Measurements from ENCODE around the gene HDAC10.
A peak's percentile ranks its signal among the peaks of the same experiment; 100 is the strongest.

Gene HDAC10

DNA sequence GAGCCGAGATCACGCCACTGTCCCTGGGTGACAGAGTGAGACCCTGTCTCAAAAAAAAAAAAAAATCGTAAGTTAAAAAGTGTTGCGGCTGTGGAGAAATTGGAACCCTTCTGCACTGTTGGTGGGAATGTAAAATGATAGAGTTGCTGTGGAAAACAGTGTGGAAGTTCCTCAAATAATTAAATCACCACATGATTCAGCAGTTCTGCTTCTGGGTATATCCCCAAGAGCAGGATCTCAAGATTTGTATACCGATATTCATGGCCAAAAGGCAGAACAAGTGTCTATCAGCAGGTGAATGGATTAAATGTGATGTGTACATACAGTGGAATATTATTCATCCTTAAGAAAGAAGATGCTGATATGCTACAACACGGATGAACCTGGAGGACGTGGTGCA, 46.5 kb downstream of the HDAC10 start:
- no peak for DNase-seq (ENCODE audit: low read depth)
- no peak overlapping the region for H3K4me3 ChIP-seq (ENCODE audit: control insufficient read depth, low read depth, low read length)
- TF ChIP-seq, protein P1, sequence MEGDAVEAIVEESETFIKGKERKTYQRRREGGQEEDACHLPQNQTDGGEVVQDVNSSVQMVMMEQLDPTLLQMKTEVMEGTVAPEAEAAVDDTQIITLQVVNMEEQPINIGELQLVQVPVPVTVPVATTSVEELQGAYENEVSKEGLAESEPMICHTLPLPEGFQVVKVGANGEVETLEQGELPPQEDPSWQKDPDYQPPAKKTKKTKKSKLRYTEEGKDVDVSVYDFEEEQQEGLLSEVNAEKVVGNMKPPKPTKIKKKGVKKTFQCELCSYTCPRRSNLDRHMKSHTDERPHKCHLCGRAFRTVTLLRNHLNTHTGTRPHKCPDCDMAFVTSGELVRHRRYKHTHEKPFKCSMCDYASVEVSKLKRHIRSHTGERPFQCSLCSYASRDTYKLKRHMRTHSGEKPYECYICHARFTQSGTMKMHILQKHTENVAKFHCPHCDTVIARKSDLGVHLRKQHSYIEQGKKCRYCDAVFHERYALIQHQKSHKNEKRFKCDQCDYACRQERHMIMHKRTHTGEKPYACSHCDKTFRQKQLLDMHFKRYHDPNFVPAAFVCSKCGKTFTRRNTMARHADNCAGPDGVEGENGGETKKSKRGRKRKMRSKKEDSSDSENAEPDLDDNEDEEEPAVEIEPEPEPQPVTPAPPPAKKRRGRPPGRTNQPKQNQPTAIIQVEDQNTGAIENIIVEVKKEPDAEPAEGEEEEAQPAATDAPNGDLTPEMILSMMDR (IDR thresholded peaks at IDR 0.05; ENCODE audit: control insufficient read depth, insufficient read depth, low read depth, low read length, missing control alignments), result no peak

DNA sequence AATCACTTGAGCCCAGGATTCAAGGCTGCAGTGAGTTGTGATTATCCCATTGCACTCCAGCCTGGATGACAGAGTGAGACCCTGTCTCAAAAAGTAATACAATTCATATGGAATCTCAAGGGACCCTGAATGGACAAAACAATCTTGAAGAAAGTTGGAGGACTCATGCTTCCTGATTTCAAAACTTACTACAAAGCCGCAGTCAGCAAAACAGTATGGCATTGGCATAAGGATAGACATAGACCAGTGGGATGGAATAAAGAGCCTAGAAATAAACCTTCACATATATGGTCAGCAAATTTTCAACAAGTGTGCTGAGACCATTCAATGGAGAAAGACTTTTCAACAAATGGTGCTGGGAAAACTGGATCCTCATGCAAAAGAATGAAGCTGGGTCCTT, 47.8 kb downstream of the HDAC10 start:
- DNase-seq (ENCODE audit: low read depth), result no peak
- H3K4me3 ChIP-seq (ENCODE audit: control insufficient read depth, low read depth, low read length), result no peak overlapping the region
- TF ChIP-seq, protein P1 (IDR thresholded peaks at IDR 0.05; ENCODE audit: control insufficient read depth, insufficient read depth, low read depth, low read length, missing control alignments), result no peak

DNA sequence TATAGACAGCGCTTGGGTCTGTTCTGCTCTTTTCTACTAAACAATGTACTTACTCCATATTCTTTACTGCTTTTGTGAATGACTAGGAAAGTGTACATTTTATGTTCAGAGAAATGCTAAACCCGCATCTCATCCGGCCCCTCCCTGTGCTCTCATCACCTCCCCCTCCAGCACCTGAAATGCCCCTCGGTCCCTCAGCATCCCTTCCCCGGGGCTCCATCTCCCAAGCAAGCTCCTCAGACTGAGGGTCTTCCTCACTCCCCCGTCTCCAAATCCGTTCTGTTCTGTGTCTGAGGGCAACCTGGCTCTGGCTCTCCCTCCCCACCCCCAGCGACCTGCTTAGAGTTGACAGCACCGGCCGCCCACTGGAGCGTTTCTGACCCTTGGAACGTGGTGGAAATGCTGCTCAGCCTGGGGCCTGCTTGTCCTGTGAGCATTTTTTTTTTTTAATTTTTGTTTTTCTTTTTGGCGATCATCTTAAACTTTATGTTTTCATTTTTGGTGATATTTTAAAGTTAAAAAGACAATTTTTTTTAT, 48.9 kb downstream of the HDAC10 start:
- DNase-seq (ENCODE audit: low read depth), result no peak
- TF ChIP-seq, protein P1 (IDR thresholded peaks at IDR 0.05; ENCODE audit: control insufficient read depth, insufficient read depth, low read depth, low read length, missing control alignments), result no peak
- H3K4me3 ChIP-seq (ENCODE audit: control insufficient read depth, low read depth, low read length), result peak overlapping the region; percentile 86

DNA sequence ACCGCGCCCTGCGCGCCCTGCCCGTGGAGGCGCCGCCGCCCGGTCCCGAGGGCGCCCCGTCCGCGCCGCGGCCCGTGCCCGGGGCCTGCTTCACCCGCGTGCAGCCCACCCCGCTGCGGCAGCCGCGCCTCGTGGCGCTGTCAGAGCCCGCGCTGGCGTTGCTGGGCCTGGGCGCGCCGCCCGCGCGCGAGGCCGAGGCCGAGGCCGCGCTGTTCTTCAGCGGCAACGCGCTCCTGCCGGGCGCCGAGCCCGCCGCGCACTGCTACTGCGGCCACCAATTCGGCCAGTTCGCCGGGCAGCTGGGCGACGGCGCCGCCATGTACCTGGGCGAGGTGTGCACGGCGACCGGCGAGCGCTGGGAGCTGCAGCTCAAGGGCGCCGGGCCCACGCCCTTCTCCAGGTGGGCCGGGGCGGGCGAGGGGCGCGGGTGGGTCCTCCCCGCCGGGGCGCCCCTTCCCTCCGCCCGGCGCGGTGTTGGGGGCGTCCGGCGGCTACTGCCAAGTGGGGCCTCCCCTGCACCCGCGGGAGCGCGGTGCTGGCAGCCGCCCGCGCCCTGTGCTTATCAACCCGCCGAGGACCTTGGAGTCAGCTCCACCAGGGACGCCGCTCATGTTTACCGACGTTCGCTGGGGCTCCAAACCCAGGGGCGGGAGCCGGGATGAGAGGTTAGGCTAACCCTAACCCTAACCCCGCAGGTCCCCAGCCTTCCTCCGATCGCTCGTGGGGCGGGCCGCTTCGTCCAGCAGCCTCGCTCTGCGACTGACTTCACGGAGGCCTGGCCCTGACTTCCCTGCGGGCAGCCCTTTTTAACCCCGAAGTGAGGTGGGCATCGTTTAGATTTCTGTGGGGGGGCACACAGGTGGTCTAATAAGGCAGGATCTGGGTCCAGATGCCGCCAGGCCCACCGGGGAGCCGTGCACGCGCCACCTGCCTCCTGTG, 49.6 kb downstream of the HDAC10 start:
- TF ChIP-seq, protein P1 (IDR thresholded peaks at IDR 0.05; ENCODE audit: control insufficient read depth, insufficient read depth, low read depth, low read length, missing control alignments), result no peak
- H3K4me3 ChIP-seq (ENCODE audit: control insufficient read depth, low read depth, low read length), result peak overlapping the region; percentile 86
- DNase-seq (ENCODE audit: low read depth), result no peak

DNA sequence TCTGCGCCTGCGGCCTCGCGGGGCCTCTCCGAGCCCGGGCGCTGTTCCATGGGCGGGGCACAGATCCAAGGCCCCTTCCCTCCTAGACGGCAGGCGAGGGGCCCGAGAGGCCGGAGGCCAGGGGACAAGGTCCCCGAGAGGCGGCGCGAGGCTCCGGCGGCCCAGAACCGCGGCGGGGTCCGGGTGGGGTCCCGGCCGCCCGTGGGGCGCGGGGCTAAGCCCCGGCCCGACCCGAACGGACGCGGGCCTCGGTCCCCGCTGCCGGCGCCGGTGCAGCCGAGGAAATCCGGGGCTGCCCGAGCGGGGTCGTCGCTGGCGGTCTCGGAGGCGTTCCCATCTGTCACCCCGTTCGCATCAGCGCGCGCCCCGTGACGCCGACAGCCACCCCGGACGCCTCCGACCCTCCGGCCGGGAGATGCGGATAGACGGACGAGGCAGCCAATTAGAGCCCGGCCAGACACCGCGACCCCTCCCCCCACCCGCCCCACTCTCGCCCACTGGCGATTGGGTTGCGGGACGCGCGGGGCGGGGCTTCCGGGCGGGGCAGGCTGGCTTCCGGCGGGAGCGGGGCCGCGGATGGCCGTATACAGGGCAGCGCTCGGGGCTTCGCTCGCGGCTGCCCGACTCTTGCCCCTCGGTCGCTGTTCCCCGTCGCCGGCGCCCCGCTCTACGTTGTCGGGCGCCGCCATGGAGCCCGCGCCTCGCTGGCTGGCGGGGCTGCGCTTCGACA, 50.4 kb downstream of the HDAC10 start, which contains the start of gene SELENOO:
SELENOO (plus strand) TSS at position 551 of the 730 bp plus-strand sequence; CDS start at position 577, 26 bp downstream.
- peak within 1 kb of the TSS; percentile 86 for H3K4me3 ChIP-seq (ENCODE audit: control insufficient read depth, low read depth, low read length)
- DNase-seq (ENCODE audit: low read depth), result peak; percentile 24
- TF ChIP-seq, protein P1 (IDR thresholded peaks at IDR 0.05; ENCODE audit: control insufficient read depth, insufficient read depth, low read depth, low read length, missing control alignments), result no peak

DNA sequence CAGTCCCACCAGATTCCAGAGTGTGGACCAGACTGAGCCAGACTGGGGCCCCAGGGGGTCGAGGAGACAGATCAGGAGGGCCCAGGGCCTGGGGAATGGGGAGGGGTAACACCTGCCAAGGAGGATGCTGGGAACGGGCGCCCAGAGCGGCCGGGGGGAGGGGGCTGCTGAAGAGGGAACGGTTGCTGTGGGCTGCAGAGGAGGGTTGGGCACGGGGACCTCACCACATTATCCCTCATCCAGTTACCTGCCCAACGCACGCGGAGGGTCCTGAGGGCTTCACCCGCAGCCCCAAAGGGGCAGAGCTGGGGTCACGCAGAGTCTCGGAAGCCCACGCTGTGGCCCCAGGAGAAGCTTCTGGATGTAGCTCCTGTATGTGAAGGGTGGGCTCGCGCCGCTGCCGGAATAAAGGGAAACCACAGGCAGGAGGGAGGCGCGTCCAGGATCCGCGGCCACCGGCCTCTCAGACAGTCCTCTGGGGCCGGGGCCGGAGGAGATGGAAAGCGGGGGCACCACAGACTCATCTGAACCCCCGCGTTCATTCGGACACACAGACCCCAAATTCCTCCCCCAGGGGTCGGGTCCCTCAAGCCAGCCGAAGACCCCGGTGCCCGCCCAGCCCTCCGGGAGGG, 51.1 kb downstream of the HDAC10 start:
- DNase-seq (ENCODE audit: low read depth), result no peak
- peak overlapping the region; percentile 86 for H3K4me3 ChIP-seq (ENCODE audit: control insufficient read depth, low read depth, low read length)
- TF ChIP-seq, protein P1 (IDR thresholded peaks at IDR 0.05; ENCODE audit: control insufficient read depth, insufficient read depth, low read depth, low read length, missing control alignments), result no peak

Data from AG09309 (cell line).